ENCODE results near the gene TTC34.

The TTC34 gene, protein sequence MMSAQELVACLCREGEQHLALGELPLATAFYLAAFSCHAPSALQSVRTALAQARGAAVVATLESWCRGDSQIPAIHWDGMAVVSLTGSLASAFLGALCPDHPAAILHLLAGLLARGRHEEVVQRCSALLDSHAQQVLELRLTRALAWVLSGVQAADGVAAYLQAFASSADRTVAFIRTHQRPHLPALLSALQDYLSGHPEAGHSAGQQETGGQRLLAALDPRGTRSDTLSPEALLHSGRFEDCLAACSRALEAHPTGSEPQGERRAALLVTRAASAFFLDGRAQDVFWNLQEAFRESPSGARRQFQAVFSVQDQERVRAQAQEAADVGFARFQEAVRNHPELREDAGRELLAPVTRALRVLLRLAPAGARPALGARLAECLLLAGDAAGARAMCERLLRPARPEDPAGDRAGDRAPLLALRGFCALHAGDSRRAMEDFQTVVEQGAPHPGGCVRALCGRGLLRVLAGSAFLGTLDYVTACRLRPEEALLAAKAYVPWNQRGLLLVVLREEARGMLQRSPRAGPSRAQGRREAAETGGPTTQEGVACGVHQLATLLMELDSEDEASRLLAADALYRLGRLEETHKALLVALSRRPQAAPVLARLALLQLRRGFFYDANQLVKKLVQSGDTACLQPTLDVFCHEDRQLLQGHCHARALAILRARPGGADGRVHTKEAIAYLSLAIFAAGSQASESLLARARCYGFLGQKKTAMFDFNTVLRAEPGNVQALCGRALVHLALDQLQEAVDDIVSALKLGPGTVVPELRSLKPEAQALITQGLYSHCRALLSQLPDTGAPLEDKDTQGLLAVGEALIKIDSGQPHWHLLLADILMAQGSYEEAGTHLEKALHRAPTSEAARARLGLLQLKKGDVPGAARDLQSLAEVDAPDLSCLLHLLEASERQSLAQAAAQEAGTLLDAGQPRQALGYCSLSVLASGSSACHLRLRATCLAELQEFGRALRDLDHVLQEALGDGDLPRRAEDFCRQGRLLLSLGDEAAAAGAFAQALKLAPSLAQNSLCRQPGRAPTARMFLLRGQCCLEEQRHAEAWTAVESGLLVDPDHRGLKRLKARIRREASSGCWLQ

DNA sequence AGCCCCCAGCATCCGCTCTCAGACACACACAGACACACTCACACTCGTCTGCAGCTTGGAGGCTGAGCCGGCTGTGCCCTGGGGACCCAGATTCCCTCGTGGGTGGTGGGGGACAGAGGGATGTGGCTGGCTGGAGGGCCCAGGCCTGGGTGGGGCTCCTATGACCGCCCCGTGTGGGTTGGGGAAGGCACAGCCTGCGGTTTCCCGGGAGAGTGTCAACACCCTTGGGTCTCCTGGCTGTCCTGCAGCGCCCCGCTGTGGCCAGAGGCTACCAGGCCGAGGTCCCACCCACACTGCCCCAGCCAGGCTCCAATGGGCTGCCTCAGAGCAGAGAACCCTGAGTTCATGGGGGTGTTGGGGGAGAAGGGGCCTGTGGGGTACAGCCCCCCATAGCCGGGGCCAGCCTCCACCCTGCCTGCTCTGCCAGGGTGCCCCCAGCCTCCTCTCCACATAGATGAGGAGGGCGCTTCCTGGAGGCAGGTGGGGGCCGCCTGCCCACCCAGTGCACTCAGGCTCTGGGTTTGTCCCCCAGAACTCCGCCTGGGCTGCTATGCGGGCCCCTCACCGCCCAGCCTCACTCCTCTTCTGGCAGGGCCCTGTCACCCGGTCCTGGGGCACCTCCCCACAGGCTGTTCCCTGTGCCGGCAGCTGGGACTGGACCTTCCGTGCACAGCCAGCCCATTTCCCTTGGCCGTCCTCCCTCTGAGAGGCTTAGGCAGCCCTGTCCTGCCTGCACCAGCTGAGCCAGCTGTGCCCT lies at the start of gene TTC34:
Gene TTC34 (minus strand): TSS at position 159 of the 757 bp plus-strand sequence. CDS start 866 bp downstream, outside the sequence.
- no peak for DNase-seq (ENCODE audit: low read depth)

DNA sequence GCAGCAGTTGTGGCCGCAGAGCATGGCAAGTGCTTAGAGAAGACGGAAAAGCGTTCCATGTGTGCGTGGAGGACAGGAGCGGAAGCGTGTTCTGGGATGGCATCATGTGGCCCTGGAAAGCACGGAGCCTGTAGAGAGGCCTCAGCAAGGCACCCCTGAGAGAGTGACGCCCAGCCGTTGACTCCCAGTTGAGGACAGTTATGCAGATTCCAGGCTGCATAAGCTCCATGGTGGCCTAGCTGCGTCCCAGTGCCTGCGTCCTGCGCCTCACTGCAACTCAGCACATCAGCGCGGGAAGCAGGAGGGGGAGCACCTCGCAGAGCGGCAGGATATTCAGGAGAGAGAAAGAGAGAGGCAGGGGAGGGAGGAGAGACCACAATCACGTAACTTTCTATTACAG lies 49.0 kb upstream of the TTC34 start:
- DNase-seq (ENCODE audit: low read depth) = no peak

DNA sequence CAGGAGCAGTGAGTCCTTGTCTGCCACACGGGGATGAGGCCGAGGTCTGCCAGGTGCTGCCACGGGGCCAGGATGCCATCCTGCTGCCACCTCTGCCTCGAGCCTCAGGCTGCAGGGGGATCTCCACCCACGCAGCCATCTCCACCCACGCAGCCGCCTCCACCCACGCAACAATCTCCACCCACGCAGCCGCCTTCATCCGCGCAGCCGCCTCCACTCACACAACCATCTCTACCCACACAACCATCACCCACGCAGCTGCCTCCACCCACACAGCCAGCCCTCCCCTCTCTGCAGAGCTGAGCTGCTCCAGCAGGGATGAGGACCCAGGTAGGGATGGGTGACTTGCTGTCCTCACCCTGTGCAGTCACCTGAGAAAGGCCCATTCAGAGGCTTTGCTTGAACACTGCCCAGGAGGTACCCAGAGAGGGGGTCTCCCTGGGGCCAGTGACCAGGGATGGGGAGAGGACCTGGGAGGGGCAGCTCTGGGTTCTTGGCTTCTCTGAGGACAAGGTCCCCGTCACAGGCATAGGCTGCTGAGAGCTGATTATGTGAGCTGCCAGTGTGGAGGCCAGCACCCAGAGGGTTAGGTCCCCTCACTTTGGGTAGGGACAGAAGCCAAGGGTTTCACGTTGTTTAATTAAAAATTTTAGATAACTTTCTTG lies 46.6 kb upstream of the TTC34 start:
- no peak for DNase-seq (ENCODE audit: low read depth)

DNA sequence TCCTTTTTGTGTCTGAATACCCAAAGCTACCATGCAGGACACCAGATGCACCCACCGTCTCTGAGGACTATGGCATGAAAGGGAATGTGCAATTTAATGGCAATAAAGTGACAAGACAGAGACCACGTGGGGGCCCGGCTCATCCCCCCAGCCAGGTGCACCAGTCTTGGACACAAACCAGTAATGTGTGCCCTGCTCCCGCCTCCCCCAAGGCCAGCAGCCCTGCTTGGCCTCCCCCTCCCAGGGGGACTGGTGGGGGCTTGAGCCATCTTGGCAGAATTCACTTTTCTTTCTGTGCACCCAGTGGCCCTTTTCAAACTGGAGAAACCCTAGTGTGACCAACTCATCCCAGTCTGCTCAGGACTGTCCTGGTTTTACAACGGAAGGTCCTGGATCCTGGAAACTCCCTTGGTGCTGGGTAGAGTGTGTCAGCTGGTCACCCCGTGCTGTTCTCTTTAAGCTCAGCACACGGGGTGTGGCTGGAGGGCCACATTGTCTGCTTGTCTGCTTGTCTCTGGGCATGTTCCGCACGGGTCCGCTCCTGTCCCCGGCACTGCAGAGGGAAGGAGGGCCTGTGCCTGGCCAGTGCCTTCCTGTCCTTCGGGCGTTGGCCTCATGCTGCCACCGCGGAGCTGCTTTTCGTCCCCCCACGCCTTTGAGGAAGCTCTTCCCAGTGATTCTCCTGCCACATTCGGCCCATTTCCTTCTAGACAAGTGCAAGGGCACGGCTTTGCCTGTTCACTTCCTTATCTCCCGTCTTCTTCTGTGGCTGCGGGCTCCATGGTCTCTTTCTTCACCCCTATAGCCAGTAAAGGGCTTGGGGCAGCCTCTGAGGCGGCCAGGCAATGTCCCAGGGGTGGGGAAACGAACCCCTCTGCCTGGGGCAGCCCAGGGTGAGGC lies 45.8 kb upstream of the TTC34 start:
- no peak for DNase-seq (ENCODE audit: low read depth)

DNA sequence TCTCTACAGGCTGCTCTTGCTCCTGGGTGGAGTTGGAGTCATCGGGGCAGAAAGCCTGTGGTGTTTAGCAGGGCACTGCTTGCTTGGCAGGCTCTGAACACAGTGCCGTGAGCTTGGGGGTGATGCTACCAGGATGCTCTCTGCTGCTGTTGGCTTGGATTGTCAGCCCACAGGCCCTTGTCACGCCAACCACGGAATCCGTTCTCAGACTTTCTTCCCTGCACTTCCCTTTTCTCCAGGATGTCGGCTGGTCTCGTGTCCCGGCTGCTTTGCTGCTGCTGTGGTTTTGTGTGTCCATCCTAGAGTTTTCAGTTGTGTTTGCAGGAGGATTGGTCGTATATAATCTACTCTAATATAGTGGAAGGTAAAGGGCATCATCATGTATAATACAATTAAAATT lies 44.4 kb upstream of the TTC34 start:
- DNase-seq (ENCODE audit: low read depth) = no peak

DNA sequence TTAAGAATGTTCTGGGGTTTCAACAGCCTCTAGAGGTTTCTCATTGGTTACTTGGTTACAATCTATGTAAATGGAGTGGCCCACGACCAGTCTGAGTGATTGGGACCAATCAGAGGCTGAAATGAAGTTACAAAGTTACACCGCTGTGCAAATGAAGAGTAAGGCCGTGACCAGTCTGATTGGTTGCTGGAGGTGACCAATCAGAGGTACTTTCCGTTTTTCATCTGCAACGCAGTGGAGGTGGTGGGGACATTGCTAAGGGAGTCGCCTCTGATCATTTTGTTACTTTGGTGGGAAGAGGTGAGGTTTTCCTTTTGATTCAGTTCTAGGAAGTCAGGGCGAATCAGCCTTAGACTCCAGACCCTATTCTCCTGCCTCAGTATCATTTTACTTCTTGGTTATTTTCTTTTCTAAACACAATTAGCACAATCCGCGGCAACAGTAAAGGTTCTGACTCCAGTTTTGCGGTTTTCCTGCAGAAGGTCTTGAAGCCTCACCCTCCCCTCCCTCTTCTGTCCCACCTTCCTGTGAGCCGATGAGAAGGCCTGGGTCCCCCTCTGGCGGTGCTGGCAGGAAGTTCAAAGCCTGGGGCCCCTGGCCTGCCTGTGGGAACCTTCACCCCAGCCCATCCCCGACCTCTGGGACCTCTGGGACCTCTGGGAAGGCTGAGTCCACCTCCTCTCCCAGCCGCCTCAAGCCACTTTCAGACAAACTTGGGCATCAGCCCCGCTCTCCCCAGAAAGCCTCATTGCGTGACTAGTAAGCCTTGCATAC lies 38.7 kb upstream of the TTC34 start:
- peak; percentile 13 for DNase-seq (ENCODE audit: low read depth)

DNA sequence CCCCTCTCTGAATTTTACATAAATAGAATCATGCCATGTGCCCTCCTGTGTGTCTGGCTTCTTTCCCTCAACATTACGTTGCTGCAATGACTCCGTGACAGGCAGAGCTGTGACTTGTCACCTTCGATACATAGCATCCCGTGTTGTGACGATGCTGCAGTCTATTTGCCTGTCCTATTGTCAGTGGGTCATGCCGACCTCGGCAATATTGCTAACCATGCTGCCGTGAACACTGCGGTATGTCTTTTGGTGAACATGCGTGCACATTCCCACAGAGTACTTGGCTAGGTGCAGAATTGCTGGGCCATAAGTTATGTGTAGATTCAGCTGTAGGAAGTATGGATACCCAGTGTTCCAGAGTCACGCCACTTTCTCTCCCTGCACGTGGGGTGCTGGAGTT lies 36.3 kb upstream of the TTC34 start:
- DNase-seq (ENCODE audit: low read depth) = no peak

DNA sequence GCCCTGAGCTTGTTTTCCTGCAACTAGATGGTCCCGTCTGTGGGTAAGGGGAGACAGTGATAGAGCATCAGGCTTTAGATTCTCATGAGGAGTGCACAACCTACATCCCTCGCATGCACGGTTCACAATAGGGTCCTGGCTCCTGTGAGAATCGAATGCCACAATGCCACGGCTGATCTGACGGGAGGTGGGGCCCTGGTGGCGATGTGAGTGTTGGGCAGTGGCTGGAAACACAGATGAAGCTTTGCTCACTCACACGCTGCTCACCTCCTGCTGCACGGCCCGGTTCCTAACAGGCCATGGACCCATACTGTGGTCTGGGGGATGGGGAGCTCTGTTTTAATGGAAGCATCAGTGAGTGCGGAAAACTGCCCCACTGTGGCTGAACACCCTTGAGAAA lies 35.8 kb upstream of the TTC34 start:
- no peak for DNase-seq (ENCODE audit: low read depth)

DNA sequence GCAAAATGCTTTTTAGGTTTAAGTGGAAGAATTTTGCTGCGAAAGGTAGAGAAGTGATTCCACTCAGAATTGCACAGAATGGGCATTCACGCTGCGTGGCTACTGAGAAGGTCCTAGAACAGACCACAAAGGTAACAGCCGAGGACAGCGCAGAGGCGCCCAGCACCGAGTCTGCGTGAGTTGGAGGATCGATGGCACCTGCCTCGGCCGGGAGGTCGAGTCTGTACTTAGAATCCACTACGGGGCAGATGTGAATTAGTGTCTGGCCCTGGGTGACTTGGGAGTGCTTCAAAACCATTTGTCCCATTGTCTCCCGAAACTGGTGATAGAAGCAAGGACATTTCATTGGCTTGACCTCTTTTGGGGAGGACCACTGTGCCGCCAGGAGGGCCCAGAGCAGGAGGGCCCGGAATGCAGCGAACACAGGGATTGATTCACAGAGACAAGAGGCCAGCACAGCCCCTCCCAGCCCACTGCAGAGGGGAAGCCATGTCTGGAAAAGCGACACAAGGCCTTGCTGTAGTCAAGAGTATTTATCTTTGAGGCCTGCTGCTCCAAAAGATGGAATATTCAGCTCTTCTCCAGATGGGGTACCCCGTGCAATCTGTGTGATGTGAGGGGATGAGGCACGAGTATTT lies 35.0 kb upstream of the TTC34 start:
- DNase-seq (ENCODE audit: low read depth) = no peak

DNA sequence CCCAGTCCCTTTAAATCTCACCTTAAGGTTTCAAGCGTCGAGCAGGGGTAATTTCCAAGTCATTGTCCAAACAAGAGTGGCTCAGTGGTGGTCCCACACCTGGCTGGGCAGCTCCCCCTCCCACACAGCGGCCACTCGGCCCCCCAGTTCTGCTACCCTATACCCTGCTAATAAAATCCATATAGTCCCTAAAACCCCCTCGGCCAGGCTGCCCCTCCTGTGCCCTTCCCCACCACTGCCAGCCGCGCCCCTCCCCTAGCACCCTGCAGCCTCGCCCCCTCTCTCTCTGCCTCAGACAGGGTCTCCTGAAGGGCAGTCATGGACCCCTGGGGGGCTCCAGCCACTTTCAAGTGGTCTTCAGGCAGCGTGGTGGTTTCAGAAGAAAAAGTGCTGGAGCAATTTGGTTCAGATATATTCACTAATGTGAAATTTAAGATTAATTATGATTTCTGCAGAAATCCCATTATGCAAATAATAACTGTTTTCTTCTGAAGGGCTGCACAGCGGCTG lies 34.2 kb upstream of the TTC34 start:
- no peak for DNase-seq (ENCODE audit: low read depth)

DNA sequence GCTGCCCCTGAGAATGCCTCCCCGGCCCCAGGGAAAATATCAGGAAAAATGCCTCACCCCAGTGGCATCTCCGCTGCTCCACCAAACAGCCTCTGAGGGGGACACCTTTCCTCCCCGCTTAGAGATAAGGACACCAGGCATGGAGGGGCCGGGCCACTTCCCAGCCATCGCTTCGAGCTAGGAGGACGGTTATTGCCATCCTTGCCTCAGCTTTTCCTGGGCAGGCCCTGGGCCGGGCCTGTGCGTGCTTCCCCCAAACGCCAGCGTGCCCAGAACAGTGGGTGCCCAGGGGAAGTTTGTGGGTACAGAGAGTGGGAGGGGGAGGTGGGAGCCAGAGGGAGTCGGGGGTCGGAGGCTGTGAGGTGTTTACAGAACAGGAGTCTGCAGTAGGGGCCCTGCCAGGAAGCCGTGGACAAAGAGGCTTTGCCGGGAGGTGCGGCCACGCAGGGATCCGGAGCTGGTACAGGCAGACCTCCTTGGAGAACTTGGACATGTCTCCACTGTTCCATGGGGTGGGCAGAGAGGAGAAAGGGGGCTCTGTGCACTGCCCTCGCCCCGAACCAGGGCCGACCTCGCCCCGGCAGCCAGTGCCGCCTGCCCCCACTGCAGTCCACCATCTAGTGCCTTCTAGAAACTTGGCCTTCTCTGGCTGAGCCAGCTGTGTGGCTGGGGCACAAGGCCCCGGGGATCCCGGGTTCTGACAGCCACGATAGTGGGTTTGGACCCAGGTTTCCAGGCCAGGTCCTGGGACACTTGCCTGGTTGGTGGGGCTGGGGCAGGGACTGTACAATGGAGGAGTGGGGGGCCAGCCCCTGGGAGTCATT lies 33.5 kb upstream of the TTC34 start:
- DNase-seq (ENCODE audit: low read depth) = no peak

DNA sequence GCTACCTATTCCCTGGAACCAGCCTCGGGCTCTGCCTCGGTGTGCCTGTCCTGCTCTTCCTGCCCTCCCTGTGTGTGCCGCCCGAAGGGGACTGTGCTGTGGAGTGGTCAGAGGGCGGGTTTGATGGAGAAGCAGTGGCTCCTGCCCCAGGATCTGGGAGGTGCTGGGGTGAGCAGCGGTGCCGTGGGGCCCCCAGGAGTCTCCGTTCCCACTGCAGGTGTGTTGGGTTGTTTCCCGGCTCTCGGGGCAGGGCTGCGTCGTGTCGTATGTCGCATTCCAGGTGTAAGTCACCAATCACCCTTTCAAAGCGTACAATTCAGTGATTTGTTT lies 32.6 kb upstream of the TTC34 start:
- no peak for DNase-seq (ENCODE audit: low read depth)

DNA sequence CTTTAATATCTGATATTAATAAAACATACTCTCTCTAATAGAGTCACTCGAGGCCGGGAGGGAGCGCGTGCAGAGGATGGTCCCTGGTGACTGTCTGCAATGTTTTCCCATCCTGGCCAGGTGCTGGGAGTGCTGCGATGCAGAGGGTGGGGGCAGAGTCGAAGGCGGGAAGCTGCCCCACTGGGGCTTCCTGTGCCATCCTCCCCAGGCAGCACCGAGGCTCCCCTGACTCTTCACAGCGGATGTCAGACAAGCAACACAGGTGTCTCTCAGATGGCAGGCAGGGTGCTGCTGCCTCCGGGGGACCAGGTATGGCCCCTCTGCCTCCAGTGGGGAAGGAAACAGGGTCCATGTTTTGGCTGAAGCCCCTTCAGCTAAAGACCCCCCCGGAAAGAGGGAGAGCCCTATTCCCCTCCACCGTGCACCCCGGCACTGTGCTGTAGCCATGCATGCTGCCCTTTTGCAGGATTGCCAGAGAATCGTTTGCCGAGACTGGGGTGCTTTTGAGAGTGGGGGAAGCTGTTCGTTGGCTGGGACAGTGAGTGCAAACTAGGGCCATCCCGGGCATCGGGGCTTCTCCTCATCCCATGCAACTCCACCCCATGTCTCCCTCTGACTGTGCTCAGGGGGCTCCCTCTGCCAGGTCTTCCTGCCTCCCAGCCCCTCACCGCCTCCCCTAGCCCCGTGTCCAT lies 32.1 kb upstream of the TTC34 start:
- DNase-seq (ENCODE audit: low read depth) = no peak

DNA sequence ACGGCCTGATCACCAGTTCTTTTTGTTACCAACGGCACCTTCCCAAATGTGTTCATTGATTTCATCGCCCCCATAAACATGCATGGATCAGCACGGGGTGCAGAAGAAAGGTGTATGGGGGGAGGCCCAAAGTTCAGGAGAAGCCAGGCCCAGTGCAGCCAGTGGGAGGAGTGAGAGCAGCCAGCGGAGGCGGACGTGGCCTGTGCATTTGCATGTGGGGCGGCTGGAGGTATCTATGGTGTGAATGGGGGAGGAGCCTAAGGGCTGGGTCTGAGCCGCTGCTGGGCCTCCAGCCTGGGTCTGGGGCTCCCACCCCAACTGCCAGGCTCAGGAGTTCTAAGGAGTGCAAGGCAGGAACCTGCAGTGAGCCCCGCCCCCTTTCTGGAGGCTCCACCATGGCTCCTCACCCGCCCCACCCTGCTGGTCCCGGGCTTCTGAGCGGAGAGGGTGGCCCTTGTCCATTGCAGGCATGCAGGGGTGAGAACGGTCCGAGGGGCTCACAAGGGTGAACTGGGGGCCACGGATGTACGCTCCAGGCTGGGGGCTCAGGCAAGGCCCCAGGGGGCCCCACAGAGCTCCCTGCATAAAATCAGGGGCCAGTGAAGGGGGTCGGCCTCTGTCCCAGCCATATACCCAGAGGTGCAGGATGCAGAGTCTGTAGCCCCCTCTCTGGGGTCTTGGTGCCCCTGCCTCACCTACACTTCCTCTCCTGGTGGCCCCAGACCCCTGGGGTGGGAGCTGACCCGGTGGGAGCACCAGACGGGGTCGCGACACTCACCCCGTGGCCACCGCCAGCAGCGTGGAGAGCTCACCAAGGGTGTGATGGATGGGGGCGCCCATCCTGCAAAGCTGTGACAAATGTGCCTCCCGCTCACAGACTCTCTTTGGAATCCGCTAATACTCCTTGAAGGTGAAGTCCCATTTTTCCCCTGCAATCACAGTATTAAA lies 31.3 kb upstream of the TTC34 start:
- no peak for DNase-seq (ENCODE audit: low read depth)

DNA sequence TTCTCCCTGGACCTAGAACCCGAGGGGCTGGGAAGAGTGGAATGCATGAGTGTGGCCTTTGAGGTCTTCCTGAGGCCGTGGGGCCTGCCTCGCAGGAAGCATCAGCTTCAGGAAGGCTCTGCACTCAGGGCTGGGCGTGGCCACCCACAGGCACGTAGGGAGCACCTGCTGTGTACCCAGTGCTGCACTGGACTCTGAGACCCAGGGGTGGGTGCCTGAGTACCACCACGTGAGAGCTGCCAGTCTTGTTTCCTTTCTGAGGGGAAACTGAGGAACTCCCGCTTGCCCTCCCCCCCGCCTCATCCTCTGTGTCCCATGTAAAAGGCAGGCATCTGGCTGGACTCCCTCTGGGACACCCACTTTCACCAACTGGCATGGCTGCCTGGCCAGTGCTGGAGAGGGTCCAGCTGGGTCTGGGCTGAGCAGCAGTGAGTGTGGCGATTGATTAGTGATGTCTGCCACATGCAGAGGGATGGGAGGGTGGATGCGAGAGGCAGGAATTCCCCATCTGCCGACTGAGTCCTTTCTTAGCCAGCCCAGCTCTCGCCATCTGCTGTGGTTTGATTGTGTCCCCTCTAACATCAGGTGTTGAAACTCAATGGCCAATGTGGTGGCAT lies 30.2 kb upstream of the TTC34 start:
- no peak for DNase-seq (ENCODE audit: low read depth)
